Chondrocyte (in vitro differentiated cells): ENCODE measurements around the gene EIF4ENIF1. TPM values are rescaled to one million over a fixed set of nuclear protein-coding genes. Genes with fewer than 3 reads are reported as not detected.
A peak's percentile ranks its signal among the peaks of the same experiment; 100 is the strongest.
"Not testable (repeated sequence)": the region's sequence is repeated elsewhere in the genome, so short reads cannot be mapped to it uniquely, and the experiment has no call there.

ENCODE experiments used
- DNase-seq: peaks from one replicate; pipeline ENCODE4 v3.0.0; 2021; ENCODE audit warnings: mixed read lengths, low spot score
- H3K27ac Mint-ChIP-seq: one replicate; pipeline ENCODE4 v1.8.0; 2021; ENCODE audit warnings: mild to moderate bottlenecking, moderate library complexity, mixed read lengths; ENCODE audit not compliant: unreplicated experiment
- H3K27me3 Mint-ChIP-seq: 2 replicates; pipeline ENCODE4 v1.8.0; 2021; ENCODE audit warnings: low read depth, mixed read lengths
- H3K36me3 Mint-ChIP-seq: 2 replicates; pipeline ENCODE4 v1.8.0; 2021; ENCODE audit warnings: low read depth, mixed read lengths
- H3K4me1 Mint-ChIP-seq: 2 replicates; pipeline ENCODE4 v1.8.0; 2021; ENCODE audit warnings: low read depth, mild to moderate bottlenecking, mixed read lengths
- H3K4me3 Mint-ChIP-seq: one replicate; pipeline ENCODE4 v1.8.0; 2021; ENCODE audit warnings: mild to moderate bottlenecking, moderate library complexity, mixed read lengths; ENCODE audit not compliant: unreplicated experiment
- H3K9me3 Mint-ChIP-seq: 2 replicates; pipeline ENCODE4 v1.8.0; 2021; ENCODE audit warnings: low read depth, mixed read lengths
- total RNA-seq: library from RNA; stranded (reverse); gene quantifications from 3 replicates; pipeline ENCODE4 v1.2.1, GENCODE V29; 2021
- TF ChIP-seq, protein P1 (sequence below): fragments of 200-600 bp; sonication (generic); IDR thresholded peaks from 2 replicates; pipeline ENCODE4 v1.5.0; 2021; ENCODE audit warnings: antibody characterized with exemption, mild to moderate bottlenecking, moderate library complexity

The EIF4ENIF1 gene
- total RNA-seq, 1 donor from 2014 or later = 29.3 TPM

- Mint-ChIP-seq H3K36me3 (peaks cover 11% of the 10 kb centered on the region), H3K4me1 (peaks cover 31% of the 10 kb centered on the region), H3K4me3 (no peak overlapping the region), H3K27ac (no peak overlapping the region), H3K9me3 (no peaks in the 10 kb centered on the region), H3K27me3 (no peaks in the 10 kb centered on the region)
- no peak for DNase-seq
- TF ChIP-seq, protein P1, sequence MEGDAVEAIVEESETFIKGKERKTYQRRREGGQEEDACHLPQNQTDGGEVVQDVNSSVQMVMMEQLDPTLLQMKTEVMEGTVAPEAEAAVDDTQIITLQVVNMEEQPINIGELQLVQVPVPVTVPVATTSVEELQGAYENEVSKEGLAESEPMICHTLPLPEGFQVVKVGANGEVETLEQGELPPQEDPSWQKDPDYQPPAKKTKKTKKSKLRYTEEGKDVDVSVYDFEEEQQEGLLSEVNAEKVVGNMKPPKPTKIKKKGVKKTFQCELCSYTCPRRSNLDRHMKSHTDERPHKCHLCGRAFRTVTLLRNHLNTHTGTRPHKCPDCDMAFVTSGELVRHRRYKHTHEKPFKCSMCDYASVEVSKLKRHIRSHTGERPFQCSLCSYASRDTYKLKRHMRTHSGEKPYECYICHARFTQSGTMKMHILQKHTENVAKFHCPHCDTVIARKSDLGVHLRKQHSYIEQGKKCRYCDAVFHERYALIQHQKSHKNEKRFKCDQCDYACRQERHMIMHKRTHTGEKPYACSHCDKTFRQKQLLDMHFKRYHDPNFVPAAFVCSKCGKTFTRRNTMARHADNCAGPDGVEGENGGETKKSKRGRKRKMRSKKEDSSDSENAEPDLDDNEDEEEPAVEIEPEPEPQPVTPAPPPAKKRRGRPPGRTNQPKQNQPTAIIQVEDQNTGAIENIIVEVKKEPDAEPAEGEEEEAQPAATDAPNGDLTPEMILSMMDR = no peak
Measured at GRCh38 chr22:31486951-31487350, 2.7 kb downstream of the EIF4ENIF1 start.

DNA sequence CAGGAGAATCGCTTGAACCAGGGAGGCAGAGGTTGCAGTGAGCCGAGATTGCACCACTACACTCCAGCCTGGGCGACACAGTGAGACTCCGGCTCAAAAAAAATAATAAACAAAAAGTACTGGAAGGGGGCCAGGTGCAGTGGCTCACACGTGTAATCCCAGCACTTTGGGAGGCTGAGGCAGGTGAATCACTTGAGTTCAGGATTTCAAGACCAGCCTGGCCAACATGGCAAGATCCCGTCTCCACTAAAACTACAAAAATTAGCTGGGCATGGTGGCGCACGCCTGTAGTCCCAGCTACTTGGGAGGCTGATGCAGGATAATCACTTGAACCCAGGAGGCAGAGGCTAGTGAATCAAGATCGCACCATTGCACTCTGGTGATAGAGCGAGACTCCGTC lies 3.3 kb downstream of the EIF4ENIF1 start:
- Mint-ChIP-seq H3K4me1 (peaks cover 29% of the 10 kb centered on the region), H3K36me3 (peaks cover 16% of the 10 kb centered on the region)
- H3K27me3 Mint-ChIP-seq, H3K27ac Mint-ChIP-seq, H3K9me3 Mint-ChIP-seq, DNase-seq, H3K4me3 Mint-ChIP-seq: not testable (repeated sequence)

DNA sequence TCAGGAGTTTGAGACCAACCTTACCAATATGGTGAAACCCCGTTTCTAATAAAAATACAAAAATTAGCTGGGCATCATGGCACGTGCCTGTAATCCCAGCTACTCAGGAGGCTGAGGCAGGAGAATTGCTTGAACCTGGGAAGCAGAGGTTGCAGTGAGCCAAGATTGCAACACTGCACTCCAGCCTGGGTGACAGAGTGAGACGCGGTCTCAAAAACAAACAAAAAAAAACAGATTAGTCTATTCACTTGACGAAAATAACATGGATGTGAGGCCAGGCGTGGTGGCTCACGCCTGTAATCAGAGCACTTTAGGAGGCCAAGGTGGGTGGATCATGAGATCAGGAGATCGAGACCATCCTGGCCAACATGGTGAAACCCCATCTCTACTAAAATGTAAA lies 7.2 kb downstream of the EIF4ENIF1 start:
- not testable (repeated sequence) for H3K27ac Mint-ChIP-seq

GRCh38 chr22:31481129-31481528 lies 8.5 kb downstream of the EIF4ENIF1 start:
- Mint-ChIP-seq H3K27me3 (no peaks in the 10 kb centered on the region), H3K36me3 (peaks cover 24% of the 10 kb centered on the region), H3K9me3 (no peaks in the 10 kb centered on the region), H3K4me1 (peaks cover 3% of the 10 kb centered on the region), H3K4me3 (no peak overlapping the region), H3K27ac (no peak overlapping the region)
- TF ChIP-seq, protein P1 = no peak
- no peak for DNase-seq

More for the DNA sequence above, 7.2 kb downstream of the EIF4ENIF1 start:
- peaks cover 24% of the 10 kb centered on the region for H3K36me3 Mint-ChIP-seq
- not testable (repeated sequence) for DNase-seq, H3K4me3 Mint-ChIP-seq, H3K4me1 Mint-ChIP-seq, H3K9me3 Mint-ChIP-seq, H3K27me3 Mint-ChIP-seq

GRCh38 chr22:31477329-31477728 lies 12.3 kb downstream of the EIF4ENIF1 start:
- H3K4me1 Mint-ChIP-seq = peaks cover 14% of the 10 kb centered on the region
- H3K36me3 Mint-ChIP-seq = peaks cover 19% of the 10 kb centered on the region
- no peaks in the 10 kb centered on the region for H3K9me3 Mint-ChIP-seq
- TF ChIP-seq, protein P1 = no peak
- H3K27ac Mint-ChIP-seq = no peak overlapping the region
- DNase-seq = no peak
- H3K4me3 Mint-ChIP-seq = no peak overlapping the region
- H3K27me3 Mint-ChIP-seq = no peaks in the 10 kb centered on the region

GRCh38 chr22:31475800-31476199 lies 13.8 kb downstream of the EIF4ENIF1 start:
- peaks cover 12% of the 10 kb centered on the region for H3K36me3 Mint-ChIP-seq
- H3K4me3 Mint-ChIP-seq = no peak overlapping the region
- no peak for DNase-seq
- H3K4me1 Mint-ChIP-seq = peaks cover 20% of the 10 kb centered on the region
- H3K9me3 Mint-ChIP-seq = no peaks in the 10 kb centered on the region
- no peaks in the 10 kb centered on the region for H3K27me3 Mint-ChIP-seq
- H3K27ac Mint-ChIP-seq = peak overlapping the region; percentile 1
- TF ChIP-seq, protein P1 = no peak
